Measurements from ENCODE around the gene ENOX1. TPM values are rescaled to one million over a fixed set of nuclear protein-coding genes. Genes with fewer than 3 reads are reported as not detected.

The ENOX1 gene
- polyA plus RNA-seq, 4 donors: 8.8 to 13.1 (median 11.0) TPM

DNA sequence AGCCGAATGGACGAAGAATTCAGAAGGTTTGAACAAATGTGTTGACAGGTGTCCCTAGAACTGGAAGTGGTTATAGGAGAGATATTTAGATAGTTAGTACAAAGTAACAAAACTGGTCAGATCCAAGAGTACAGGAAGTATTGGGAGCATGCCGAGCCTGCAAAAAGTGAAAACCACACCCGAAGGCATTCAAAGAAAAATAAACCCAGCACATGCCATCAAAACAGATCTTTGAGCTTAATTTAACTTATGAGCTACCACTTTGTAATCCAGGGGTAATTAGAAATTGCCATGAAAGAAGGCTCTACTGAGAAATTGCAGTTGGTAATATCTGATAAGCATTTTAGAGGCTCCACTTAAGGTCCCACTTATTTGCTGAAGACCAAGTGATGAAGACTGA is 549.2 kb downstream of the ENOX1 start:
- no peak for DNase-seq (ENCODE audit: low read depth in 4 of 4, low spot score in 3 of 4)

DNA sequence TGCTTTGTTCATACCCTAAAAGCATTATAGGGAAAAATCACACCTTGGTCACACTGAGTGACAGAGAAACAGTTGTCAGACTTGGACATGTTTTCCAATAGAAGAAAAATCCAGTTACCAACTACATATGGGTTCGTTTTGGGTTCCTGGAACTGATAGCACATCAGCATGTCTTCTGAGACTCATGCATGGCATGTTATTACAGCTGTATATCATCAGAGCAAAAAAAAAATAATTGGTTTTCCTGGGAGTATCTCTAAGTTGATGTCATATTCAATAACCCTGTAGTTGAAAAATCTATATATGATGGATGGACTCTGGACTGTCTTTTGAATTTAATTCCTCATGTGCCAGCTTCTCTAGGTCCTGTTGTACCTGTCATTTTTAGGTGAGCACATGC is 551.7 kb downstream of the ENOX1 start:
- no peak for DNase-seq (ENCODE audit: low read depth in 4 of 4, low spot score in 3 of 4)

DNA sequence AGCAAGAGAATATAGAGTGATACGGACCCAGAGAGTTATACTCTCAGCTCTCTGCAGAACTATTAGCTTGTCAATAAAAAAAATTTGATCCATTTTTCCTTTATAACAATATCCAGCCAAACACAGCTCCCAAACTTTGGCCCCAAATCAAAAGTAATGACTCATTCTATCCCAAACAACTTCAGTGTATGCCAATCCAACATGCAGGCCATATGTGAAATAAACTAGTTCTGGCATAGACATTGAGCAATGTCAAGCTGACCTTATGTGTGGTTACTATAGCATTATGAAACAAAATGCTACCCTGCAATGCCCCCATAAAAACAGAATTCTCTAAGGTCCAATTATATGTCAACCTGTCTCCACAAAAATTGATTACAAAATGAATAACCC is 553.9 kb downstream of the ENOX1 start:
- DNase-seq (ENCODE audit: low read depth in 4 of 4, low spot score in 3 of 4): no peak

DNA sequence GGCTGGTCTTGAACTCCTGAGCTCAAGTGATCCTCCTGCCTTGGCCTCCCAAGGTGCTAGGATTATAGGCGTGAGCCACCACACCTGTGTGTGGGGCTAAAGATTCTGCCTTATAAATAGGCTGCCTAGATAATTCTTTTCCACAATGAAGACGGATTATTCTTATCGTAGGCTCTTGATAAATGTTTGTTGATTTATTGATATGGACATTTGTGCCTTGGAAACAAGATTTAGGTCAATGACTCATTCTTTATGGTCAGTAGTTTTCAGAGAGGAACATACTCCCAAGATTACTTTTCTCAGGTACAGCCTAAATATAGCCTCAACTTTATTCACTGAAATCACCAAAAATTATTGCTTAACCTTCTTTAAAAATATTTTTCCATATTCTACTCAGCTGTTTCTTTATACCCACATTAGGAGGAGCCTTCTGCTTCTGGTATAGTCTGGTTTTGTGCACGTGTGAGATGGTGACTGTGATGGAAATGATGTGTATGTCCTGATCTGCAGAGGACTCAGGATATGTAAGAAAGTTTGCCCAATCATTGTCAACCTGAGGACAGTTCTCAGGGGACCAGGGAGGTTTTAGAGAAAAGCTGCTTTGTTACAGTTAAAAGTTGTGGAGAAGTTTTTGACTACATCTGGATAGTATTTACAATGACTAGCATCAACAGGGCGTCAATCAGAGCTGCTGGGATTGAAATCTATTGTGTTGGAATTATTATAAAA is 554.5 kb downstream of the ENOX1 start:
- DNase-seq (ENCODE audit: low read depth in 4 of 4, low spot score in 3 of 4): no peak

DNA sequence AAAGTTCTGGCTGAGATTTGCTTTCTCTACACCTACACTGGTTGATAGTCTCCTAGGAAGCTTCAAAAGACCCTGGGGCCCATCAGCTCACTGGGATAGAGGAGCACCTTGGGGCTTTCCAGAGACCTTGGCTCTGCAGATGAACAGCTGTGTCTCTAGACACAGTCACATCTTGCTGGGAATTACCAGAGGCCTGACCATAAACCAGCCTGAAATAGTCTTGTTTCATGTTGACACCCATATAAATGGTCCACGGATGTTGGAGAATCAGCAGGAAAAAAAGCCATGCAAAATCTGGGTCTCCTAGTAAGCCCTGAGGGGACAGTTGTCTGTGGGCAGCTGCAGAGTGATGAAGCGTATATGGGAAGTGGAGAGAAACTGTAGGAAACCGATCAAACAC is 555.8 kb downstream of the ENOX1 start:
- no peak for DNase-seq (ENCODE audit: low read depth in 4 of 4, low spot score in 3 of 4)

DNA sequence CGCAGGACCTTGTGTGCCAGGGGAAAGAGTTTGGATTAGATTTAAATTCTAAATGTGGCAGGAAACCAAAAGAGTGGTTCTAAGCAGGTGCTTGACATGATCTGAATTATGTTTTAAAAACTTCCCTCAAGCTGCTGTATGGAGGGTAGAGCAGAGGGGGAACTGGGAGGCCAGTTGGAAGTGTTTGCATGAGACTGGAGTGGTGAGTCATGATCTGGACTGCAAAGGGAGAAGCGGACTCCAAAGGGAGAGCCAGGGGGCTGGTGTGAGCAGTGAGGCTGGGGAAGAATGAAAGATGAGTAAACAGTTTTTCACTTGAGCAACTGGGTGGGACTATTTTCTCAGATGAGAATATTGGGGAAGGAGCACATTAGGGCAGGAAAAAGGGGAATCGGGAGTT is 557.3 kb downstream of the ENOX1 start:
- DNase-seq (ENCODE audit: low read depth in 4 of 4, low spot score in 3 of 4): no peak

DNA sequence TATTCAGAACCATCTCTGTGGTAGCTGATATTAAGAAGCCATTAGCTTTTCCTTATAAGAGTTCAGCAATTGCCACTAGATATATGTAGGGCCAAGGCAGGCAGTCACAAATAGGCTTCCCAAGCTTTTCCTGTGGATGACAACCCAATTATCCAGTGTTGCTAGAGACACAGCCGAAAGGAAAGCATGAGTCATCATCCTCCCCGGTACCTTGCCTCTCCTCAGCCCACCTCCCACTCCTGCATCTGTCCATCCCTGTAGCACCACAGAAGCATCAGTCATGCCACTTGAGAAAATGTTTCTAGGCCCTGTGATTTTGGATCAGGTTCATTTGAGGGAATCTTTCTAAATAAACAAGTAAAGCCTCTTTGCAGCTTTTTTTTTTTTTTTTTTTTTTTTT is 559.1 kb downstream of the ENOX1 start:
- DNase-seq (ENCODE audit: low read depth in 4 of 4, low spot score in 3 of 4): no peak

DNA sequence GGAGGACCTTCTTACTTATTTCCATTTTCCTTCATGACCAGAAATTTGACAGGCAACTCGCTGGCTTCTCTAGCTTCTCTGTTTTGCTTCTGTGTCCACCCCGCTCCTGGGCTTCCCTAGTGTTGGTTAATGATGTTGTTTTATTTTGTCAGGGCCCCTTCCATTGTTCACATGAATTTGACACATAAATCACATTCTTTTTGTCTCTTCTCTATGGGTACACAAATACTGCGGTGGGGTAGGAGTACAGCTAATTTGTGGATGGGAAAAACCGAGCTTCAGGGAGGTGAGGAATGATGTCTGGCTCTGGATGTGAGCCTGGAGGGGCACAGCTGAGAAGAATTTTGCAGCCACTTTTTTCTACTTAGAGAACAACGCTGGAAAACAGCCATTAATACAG is 563.6 kb downstream of the ENOX1 start:
- DNase-seq (ENCODE audit: low read depth in 4 of 4, low spot score in 3 of 4): no peak

DNA sequence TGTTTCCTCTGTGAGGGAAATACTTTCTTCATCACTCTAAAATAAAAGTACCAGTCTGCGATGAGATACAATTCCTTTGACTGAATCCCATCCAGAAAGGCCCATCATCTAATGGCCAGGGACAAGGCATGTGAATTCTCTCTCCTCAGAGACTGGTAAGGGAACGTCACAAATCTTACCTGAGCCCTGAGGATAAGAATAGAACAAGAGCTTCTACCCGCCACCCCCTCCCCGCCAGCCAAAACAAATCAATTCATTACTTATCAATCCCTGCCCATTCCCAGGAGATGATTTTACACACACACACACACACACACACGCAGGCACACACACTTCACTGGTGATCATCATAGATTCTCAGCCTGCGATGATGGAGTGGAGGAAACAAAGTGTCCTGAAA is 564.7 kb downstream of the ENOX1 start:
- no peak for DNase-seq (ENCODE audit: low read depth in 4 of 4, low spot score in 3 of 4)

DNA sequence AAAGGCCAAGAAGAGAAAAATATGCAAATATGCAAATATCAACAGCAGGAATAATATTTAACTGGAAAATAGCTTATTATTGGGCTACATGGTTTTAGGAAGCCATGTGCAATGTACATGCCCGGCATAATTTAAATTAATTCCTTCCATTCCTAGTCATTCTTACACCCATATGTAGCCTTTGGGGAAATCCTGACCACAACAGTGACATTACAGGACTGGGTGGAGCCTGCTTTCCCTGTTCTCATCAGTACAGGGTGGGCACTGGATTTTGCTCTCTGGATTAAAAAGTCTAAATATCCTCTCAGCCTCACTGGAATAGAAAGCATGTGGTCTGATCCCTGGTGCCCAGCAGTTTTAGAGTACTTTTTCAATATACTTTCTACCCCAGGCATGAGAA is 565.2 kb downstream of the ENOX1 start:
- DNase-seq (ENCODE audit: low read depth in 4 of 4, low spot score in 3 of 4): no peak

DNA sequence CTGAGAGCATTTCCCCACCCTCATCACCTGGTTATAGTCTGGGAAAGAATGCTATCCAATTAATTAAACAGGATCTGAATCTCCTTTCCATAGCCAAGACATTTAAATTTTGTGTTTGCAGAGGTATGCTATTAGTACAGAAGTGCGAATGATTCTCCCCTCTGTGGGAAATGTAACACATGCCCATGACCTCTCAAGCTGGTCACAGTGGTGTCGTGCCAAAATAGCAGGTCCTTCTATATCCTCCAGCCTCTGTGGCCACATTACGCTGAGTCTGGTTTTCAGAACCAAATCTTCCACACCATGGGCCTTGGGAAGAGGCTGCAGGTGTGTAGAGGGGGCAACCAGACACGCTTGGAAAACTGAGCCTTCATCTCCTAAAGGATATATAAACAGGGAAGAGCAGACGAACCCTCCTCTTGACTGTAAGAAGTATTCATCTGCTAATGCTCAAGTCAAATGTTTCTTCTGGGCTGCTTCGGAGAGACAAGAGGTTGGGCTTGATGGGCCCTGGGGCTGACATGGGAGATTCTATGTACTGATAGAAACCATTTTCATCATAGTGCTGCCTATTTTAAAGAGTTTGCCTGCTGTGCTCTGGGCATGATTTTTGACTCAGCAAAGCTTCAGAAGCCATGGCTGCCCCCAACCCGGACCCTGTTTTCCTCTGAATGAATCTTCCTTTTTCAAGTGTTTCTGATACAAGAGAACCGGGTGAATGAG is 565.7 kb downstream of the ENOX1 start:
- no peak for DNase-seq (ENCODE audit: low read depth in 4 of 4, low spot score in 3 of 4)

DNA sequence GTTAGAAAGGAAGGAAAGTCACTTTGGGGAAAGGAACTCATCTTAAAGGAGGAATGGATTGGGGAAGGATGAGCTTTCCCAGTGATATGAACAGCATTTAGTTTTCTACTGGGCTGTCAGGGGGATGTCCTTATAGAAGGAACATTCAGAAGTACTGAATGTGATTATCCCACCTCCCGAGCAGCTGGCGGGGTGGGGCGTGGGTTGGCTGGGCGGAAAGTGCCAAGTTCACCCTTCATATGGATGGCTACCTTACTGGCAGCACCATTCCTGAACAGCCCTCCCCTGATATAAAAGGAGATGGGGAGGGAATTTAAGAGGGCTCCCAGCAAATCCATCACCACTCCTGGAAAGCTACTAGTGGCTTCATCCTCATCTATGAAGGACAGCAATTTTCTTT is 572.6 kb downstream of the ENOX1 start:
- DNase-seq (ENCODE audit: low read depth in 4 of 4, low spot score in 3 of 4): no peak

DNA sequence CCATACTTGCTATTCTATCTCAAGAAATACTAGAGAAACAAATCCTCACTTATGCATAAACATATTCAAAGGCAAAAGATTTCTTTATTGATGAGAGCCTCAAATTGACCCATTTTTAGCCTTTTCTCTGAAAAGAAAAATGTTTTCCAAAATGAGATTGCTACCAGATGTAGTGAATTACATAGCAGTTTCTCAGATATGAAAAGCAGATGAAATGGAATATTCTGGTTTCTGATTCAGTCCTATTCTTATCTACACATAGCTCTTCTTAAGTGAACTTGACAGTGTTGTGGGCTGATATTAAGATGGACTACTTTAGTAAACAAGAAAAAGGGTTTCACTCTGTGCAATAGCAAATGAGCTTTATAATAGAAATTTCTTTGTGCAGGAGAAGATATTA is 579.9 kb downstream of the ENOX1 start:
- DNase-seq (ENCODE audit: low read depth in 4 of 4, low spot score in 3 of 4): no peak

DNA sequence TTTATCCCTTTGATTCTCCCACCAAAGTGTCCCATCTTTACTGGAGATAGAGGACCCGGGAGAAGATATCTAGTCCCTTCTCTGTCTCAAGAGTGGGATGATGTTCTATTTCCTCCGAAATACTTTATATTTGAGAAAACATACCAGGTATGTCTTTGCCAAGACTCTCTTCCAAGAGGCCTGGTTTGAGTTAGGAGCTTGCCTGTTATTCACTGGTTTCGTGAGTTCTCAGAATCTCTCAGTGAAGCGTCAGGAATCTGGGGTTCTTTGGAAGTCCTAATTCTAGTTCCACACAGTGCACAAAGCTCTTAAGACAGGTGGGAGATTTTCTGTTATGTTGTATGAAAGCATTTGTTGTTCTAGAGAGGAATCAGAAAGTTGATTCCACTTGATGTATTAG is 581.4 kb downstream of the ENOX1 start:
- no peak for DNase-seq (ENCODE audit: low read depth in 4 of 4, low spot score in 3 of 4)

DNA sequence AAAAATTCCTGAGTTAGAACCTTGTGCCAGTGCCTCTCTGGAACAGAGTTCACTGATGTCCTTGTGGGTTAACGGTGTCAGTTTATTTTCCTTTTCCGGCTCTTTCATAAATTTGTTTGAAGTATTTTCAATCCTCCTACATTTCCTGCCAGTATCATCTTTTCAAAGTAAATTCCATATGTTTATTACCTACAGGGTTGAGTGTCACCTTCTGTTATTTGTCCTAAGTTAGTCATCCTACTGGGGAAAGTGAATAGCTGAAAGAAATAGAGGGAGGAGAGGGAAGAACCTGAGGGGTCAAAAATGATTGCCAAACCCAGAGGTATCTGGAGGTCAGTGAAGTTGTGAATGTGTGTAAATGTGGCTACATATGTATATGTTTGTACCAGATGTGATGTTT is 582.2 kb downstream of the ENOX1 start:
- DNase-seq (ENCODE audit: low read depth in 4 of 4, low spot score in 3 of 4): no peak

DNA sequence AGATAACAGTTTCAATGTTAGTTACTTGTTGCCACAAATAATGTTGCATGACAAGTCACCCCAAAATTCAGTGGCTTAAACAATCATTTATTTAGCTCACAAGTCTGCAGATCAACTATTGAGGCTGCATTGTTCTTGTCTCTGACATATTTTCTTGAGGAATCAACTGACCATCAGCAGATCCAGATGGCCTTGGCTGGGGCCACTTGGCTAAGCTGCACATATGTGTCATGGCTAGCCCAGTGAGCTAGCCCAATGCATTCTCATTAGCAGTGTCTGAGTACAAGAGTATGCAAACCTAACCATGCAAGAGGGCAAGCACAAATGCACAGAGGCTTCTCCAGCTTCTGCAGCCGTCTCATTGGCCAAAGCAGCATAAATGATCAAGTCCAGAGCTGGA is 583.0 kb downstream of the ENOX1 start:
- no peak for DNase-seq (ENCODE audit: low read depth in 4 of 4, low spot score in 3 of 4)

DNA sequence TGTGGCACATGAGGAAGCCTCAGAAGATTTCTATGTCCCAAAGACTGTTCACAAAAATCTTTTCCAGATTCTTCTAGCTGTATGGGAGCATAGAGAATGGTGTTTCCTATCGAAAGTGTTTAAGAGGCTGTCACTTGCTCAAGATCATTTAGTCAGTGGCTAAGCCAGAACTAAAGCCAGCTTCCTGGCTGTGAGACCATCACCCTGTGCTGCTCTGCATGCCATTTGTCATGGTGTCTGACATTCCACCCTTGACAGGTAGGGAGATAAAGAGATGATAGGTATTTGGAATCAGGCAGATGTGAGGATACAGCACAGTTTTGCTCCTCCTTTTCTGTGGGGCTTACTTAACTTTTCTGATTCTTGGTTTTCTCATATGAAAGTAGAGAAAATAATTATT is 586.0 kb downstream of the ENOX1 start:
- DNase-seq (ENCODE audit: low read depth in 4 of 4, low spot score in 3 of 4): no peak

DNA sequence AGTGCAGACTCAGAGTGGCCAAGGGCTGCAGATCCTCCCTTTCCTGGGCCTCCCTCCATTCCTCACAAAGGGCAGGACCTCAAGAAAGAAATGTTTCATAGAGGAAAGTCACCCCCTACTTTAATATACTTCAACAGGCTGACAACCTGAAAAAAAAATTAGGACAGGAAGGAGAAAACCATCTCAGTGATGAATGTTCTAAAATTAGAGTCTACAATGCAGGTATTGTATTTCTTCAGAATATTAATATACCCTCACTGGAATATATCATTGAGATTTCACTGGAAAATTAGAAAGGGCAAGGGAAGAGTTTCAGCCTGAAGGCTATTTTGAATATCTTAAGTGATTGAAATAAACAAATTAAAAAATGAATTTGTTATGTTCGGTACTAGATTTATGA is 586.5 kb downstream of the ENOX1 start:
- no peak for DNase-seq (ENCODE audit: low read depth in 4 of 4, low spot score in 3 of 4)

DNA sequence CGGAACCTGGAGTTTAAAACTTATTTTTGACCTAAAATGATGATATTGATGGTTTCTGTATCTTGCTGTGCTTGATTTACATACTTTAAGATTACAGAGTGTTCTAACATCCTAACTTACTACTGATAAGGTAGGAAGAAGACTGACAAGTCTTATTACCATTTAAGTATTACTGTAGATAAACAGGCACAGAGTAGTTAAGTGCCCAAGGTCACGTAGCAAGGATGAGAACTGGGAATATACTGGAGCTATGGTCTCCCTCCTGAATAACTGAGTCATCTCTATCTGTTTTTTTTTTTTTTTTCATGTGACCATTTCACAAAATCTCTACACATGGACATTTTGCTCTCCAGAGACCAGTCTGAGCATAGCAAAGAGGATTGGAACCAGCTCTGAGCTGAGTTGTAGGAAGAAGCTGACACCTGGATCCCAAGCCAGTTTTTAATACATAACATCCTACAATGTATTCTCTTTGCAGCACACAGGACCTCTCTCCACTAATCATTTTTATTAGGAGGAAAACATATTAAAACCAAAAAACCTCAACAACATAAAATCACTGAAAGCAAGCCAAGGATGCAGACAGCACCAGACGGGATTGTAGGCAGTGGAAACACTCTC is 589.9 kb downstream of the ENOX1 start:
- no peak for DNase-seq (ENCODE audit: low read depth in 4 of 4, low spot score in 3 of 4)

DNA sequence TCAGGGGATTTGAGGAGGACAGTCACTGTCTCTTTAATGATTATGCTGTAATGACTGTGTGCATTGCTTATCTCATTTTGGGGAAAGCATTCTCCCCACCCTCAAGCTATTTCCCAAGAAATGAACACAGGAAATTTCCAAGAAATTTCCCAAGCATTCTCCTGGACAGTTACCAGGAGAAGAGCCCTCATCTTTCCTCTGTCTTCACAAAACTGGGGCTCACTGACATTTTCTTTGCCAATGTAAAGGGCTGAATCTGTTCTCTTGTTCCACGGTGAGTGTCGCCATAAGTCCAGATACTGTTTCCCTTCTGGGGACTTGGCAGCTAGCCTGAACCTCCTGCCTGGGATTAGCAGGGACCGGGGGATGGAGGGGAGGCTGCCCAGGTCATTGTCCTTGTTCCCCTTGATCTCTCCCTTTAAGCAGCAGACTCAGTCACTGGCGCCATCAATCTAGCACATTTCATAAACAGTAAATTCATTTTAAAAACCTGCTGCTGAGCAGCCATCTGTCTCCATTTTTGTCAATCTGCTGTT is 590.6 kb downstream of the ENOX1 start:
- DNase-seq (ENCODE audit: low read depth in 4 of 4, low spot score in 3 of 4): no peak

DNA sequence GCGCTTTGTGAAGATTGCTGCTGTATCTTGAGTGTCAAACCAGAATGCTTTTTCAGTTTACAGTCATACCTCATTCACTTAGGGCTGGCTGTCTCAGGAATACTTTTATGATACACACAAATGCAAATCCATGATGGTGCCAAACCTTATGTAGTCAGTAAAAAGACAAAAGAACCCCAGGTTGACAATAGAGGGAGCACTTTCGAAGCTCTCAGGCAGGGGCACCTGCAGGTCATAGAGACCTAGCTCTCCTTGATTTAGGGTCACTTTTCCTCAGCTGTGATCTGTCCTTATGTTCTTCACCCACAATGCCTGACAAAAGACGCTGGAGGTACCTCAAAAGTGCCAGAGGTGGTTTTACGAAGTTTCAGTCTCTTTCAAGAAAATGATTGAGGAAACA is 591.2 kb downstream of the ENOX1 start:
- DNase-seq (ENCODE audit: low read depth in 4 of 4, low spot score in 3 of 4): no peak

DNA sequence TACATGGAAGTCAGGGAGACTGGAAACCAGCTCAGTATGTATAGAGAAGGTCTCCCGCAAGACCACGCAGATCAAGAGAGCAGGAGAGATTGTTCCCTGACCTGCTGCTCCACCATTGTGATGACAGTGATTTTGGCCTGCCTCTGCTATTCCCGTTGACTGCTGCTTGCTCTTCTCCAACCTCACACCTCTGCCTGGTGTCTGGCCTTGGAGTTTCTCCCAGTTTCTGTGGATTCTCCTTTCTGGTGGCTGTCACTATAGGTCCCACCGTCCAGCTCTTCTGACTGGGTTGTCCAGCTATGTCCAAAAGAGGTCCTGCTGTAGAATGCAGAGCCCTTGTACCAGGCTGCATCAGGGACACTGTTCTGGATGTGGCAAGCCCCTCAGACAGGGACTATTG is 591.7 kb downstream of the ENOX1 start:
- no peak for DNase-seq (ENCODE audit: low read depth in 4 of 4, low spot score in 3 of 4)
